GM12891 (cell line): ENCODE results near the gene PEAK1.
"Not testable (repeated sequence)": the region's sequence is repeated elsewhere in the genome, so short reads cannot be mapped to it uniquely, and the experiment has no call there.

Experiments used
- DNase-seq: peaks from one replicate; pipeline ENCODE4 v3.0.0; 2011; ENCODE audit warnings: low spot score; ENCODE audit not compliant: insufficient read length
- FAIRE-seq: peaks from 2 replicates; lab custom pipeline; 2011; peaks lifted over from hg19 to GRCh38; lab: Jason Lieb, UNC
- PAX5 ChIP-seq: IDR thresholded peaks from 2 replicates; pipeline ENCODE4 v1.6.1; 2011; ENCODE audit warnings: low read length, moderate library complexity, mild to moderate bottlenecking; ENCODE audit not compliant: insufficient read depth, severe bottlenecking
- POLR2A ChIP-seq: IDR thresholded peaks from 2 replicates; pipeline ENCODE4 v1.6.1; 2011; ENCODE audit warnings: low read depth, low read length, control low read depth
- POLR2AphosphoS5 ChIP-seq: IDR thresholded peaks from 2 replicates; pipeline ENCODE4 v1.6.1; 2011; ENCODE audit warnings: low read depth, low read length, control low read depth
- POU2F2 ChIP-seq: IDR thresholded peaks from 2 replicates; pipeline ENCODE4 v1.6.1; 2011; ENCODE audit warnings: low read depth, mild to moderate bottlenecking, control low read depth, low read length, moderate library complexity
- SPI1 ChIP-seq: IDR thresholded peaks from 2 replicates; pipeline ENCODE4 v1.6.1; 2011; ENCODE audit warnings: low read depth, low read length, control low read depth
- TAF1 ChIP-seq: IDR thresholded peaks from 2 replicates; pipeline ENCODE4 v1.6.1; 2011; ENCODE audit warnings: low read depth, low read length, control low read depth

Gene PEAK1

GRCh38 chr15:77406846-77407245 lies 13.1 kb downstream of the PEAK1 start:
- FAIRE-seq (no peak), DNase-seq (no peak)
- no peak for TF ChIP-seq SPI1
- no peak for TF ChIP-seq POU2F2
- no peak for TF ChIP-seq PAX5
- TF ChIP-seq POLR2AphosphoS5: no peak
- TF ChIP-seq POLR2A: no peak
- TF ChIP-seq TAF1: no peak

GRCh38 chr15:77406173-77406759 lies 13.6 kb downstream of the PEAK1 start:
- not testable (repeated sequence) for FAIRE-seq, DNase-seq
- peak; percentile 96 for TF ChIP-seq SPI1

GRCh38 chr15:77402740-77403379 lies 17.0 kb downstream of the PEAK1 start:
- peak; percentile 40 for FAIRE-seq
- no peak for DNase-seq
- TF ChIP-seq POLR2AphosphoS5 (no peak), SPI1 (no peak), TAF1 (no peak), POU2F2 (no peak), PAX5 (no peak), POLR2A (no peak)

GRCh38 chr15:77400258-77400657 lies 19.6 kb downstream of the PEAK1 start:
- no peak for TF ChIP-seq TAF1
- TF ChIP-seq SPI1: no peak
- no peak for TF ChIP-seq POLR2A
- DNase-seq (no peak), FAIRE-seq (peak; percentile 52)

- FAIRE-seq (no peak), DNase-seq (no peak)
- TF ChIP-seq SPI1 (no peak), POLR2A (no peak), POLR2AphosphoS5 (no peak), POU2F2 (no peak), PAX5 (no peak), TAF1 (no peak)
Measured at GRCh38 chr15:77398927-77399326, 21.0 kb downstream of the PEAK1 start.

GRCh38 chr15:77396692-77397091 lies 23.2 kb downstream of the PEAK1 start:
- no peak for DNase-seq
- FAIRE-seq: no peak
- no peak for TF ChIP-seq PAX5
- TF ChIP-seq POLR2AphosphoS5: no peak
- no peak for TF ChIP-seq TAF1
- no peak for TF ChIP-seq SPI1
- no peak for TF ChIP-seq POLR2A
- TF ChIP-seq POU2F2: no peak

- TF ChIP-seq SPI1: no peak
- no peak for TF ChIP-seq TAF1
- no peak for TF ChIP-seq POLR2AphosphoS5
- TF ChIP-seq POLR2A: no peak
- no peak for TF ChIP-seq POU2F2
- no peak for TF ChIP-seq PAX5
- DNase-seq (no peak), FAIRE-seq (no peak)
Measured at GRCh38 chr15:77395013-77395774, 24.7 kb downstream of the PEAK1 start.

- no peak for DNase-seq
- no peak for FAIRE-seq
- TF ChIP-seq PAX5 (no peak), SPI1 (no peak), POLR2A (no peak), TAF1 (no peak), POU2F2 (no peak), POLR2AphosphoS5 (no peak)
Measured at GRCh38 chr15:77393471-77393840, 26.4 kb downstream of the PEAK1 start.

- TF ChIP-seq PAX5 (no peak), POLR2AphosphoS5 (no peak), POLR2A (no peak), TAF1 (no peak), SPI1 (no peak), POU2F2 (no peak)
- no peak for FAIRE-seq
- DNase-seq: no peak
Measured at GRCh38 chr15:77392762-77393470, 27.0 kb downstream of the PEAK1 start.
